HUES48 (cell line): Measurements from ENCODE around the gene VAV3.

Experiments
- H3K27ac ChIP-seq: one replicate; pipeline ENCODE4 v1.7.0; 2013; ENCODE audit warnings: low read depth, low read length, inconsistent platforms
- H3K27me3 ChIP-seq: 2 replicates; pipeline ENCODE4 v1.6.1; 2013; ENCODE audit warnings: mild to moderate bottlenecking, low read length; ENCODE audit not compliant: control insufficient read depth, insufficient read depth
- H3K36me3 ChIP-seq: 2 replicates; pipeline ENCODE4 v1.6.1; 2013; ENCODE audit warnings: low read length; ENCODE audit not compliant: control insufficient read depth, insufficient read depth
- H3K4me1 ChIP-seq: 2 replicates; pipeline ENCODE4 v1.6.1; 2013; ENCODE audit warnings: mild to moderate bottlenecking, low read length; ENCODE audit not compliant: control insufficient read depth, insufficient read depth
- H3K4me3 ChIP-seq: 2 replicates; pipeline ENCODE4 v1.5.1; 2013; ENCODE audit warnings: mild to moderate bottlenecking, low read depth, low read length
- H3K9ac ChIP-seq: 2 replicates; pipeline ENCODE4 v1.6.1; 2013; ENCODE audit warnings: mild to moderate bottlenecking, low read depth, low read length, moderate library complexity
- H3K9me3 ChIP-seq: 2 replicates; pipeline ENCODE4 v1.6.1; 2013; ENCODE audit warnings: low read length; ENCODE audit not compliant: control insufficient read depth, insufficient read depth

Gene VAV3

DNA sequence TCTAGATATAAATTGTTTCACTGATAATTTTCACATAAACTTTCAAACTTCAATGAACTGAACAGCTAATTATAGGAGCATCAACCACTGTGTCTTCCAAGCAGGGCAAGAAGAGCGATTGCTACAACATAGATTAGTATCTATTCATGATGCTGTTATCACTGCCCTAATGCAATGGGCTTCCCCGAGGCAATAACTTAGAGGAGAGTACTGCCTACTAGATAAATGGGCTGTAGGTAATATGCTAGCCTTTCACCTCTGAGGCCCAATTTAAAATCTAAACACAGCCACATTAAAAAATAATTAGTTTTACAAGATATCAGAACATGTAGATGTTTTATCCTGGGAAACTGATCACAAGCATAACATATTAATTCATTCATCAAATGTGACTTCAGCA, 318.0 kb downstream of the VAV3 start:
- Histone ChIP-seq H3K9ac (no peak overlapping the region), H3K4me3 (no peak overlapping the region), H3K4me1 (no peaks in the 10 kb centered on the region), H3K27me3 (no peaks in the 10 kb centered on the region), H3K27ac (no peak overlapping the region), H3K9me3 (no peaks in the 10 kb centered on the region), H3K36me3 (no peaks in the 10 kb centered on the region)

DNA sequence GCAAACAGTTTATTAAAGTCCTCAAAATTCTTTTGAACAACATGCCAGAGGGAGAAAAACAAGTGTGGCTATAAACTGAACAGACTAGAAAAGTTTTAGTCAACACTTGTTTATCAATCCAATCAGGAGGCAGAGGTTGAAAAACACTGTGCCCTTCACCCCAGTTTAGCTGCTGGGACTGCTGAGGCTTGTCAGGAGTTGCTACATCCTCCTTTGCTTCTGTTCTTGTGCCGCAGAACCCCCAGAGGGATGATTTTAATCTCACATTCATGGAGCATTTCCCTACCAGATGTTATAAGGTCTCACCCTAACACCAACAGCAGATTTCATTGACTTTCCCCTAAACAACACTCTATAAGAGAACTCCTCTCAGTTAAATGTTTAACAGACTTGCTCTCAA, 321.2 kb downstream of the VAV3 start:
- H3K4me3 ChIP-seq: no peak overlapping the region
- no peaks in the 10 kb centered on the region for H3K27me3 ChIP-seq

DNA sequence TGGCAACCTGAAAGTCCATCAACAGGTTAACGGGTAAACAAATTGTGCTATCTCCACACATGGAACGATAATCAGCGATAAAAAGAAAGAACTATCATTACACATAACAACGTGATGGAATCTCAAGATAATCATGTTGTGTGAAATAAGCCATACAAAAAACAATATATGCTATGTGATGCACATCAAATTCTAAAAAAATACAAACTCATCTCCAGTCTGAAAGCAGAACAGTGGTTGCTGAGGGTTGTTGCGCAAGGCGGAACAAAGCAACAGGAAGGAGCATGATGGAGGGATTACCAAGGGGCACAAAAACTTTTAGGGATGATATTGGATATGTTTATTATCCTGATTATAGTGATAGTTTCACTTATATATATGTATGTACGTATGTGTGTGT, 324.8 kb downstream of the VAV3 start:
- H3K4me1 ChIP-seq: no peaks in the 10 kb centered on the region
- H3K4me3 ChIP-seq: no peak overlapping the region
- H3K9ac ChIP-seq: no peak overlapping the region
- H3K36me3 ChIP-seq: no peaks in the 10 kb centered on the region
- no peaks in the 10 kb centered on the region for H3K27me3 ChIP-seq
- no peak overlapping the region for H3K27ac ChIP-seq
- H3K9me3 ChIP-seq: no peaks in the 10 kb centered on the region

More for the DNA sequence above, 321.2 kb downstream of the VAV3 start:
- Histone ChIP-seq H3K4me1 (no peaks in the 10 kb centered on the region), H3K36me3 (no peaks in the 10 kb centered on the region), H3K27ac (no peak overlapping the region), H3K9me3 (no peaks in the 10 kb centered on the region), H3K9ac (no peak overlapping the region)

DNA sequence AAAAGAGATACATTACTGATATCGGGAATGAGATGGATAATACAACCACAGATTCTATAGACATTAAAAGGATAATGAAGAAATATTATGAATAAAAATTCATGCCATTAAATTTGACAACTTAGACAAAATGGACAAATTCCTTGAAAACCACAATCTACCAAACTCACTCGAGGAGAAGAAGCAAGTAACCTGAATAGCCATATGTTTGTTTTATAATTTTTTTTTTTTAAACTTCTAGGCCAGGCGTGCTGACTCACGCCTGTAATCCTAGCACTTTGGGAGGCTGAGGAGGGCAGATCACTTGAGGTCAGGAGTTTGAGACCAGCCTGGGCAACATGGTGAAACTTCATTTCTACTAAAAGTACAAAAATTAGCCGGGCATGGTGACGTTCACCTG, 327.9 kb downstream of the VAV3 start:
- H3K9ac ChIP-seq: no peak overlapping the region
- no peaks in the 10 kb centered on the region for H3K9me3 ChIP-seq
- no peak overlapping the region for H3K4me3 ChIP-seq
- H3K27me3 ChIP-seq: no peaks in the 10 kb centered on the region
- no peaks in the 10 kb centered on the region for H3K4me1 ChIP-seq
- H3K36me3 ChIP-seq: no peaks in the 10 kb centered on the region
- no peak overlapping the region for H3K27ac ChIP-seq

DNA sequence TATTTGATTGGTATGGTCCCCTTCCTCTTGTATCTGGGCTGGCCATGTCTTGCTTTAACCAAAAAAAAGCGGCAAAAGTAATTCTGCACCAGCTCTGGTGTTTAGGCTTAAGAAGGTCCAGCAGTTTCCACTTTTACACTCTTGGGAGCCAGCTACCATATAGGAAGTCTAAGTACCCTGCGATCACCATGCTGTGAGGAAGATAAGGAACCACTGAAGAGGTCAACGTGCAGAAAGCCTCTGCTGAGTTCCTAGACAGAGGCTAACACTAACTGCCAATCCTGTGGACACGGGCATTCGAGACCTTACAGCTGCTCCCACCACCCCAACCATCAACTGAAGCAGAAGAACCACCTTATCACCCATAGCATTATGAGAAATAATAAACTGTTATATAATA, 331.4 kb downstream of the VAV3 start:
- no peak overlapping the region for H3K27ac ChIP-seq
- H3K4me1 ChIP-seq: no peaks in the 10 kb centered on the region
- no peaks in the 10 kb centered on the region for H3K27me3 ChIP-seq
- H3K9me3 ChIP-seq: no peaks in the 10 kb centered on the region
- H3K4me3 ChIP-seq: no peak overlapping the region
- no peaks in the 10 kb centered on the region for H3K36me3 ChIP-seq
- no peak overlapping the region for H3K9ac ChIP-seq

DNA sequence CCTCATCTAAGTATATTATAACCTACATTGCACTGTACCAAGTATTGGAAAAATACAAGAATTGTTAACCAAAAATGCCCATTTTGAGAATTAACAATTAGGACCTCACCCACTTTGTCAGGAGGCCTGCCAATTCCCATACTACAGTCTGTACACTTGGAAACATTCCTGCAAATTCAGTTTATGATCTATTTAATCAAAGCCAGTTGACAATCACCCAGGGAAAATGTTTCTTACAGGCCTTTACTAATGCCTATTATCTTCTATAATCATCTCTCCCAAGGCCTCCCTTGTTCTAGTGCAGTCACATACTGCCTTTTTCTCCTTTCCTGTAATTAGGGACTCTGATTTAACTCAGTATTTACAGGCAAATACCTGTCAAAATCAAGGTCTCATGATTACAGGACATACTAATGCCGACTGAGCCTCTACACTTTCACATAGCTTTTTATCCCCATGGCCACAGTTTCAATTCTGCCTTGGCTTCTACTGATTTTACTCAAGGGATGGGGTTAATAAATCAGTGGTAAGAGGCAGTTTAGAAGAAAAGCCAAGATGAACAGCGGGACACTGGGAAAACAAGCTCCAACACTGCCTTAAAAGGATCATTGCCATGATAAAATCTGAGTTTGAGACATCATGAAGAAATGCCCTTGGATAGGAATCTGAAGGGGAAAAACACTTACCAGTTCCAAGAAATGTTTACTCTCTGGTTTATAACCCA, 338.7 kb downstream of the VAV3 start:
- no peaks in the 10 kb centered on the region for H3K9me3 ChIP-seq

DNA sequence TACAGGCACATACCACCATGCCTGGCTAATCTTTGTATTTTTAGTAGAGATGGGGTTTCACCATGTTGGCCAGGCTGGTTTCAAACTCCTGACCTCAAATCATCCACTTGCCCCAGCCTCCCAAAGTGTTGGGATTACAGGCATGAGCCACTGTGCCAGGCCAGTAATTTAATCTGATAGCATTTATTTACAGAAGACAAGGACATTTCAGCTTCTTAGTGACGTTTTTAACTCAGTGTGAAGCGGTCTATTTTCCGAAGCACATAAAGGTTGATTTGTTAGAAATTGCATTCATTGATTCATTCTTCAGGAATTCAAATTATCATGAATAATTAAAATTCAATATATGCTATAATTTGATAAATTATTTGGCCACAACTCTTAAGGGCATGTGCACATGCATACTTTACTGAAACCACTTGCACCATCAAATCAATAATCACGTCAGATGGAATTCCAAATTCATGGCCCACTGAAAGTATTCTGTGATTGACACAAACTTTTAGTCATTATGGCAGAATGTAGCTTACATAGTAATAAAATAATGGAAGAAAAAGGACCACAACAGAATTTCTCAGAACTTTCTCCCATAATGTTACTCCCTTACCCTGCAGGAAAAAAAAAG, 339.5 kb downstream of the VAV3 start:
- Histone ChIP-seq H3K36me3 (no peaks in the 10 kb centered on the region), H3K9ac (no peak overlapping the region), H3K27me3 (no peaks in the 10 kb centered on the region), H3K27ac (no peak overlapping the region), H3K4me3 (no peak overlapping the region), H3K4me1 (no peaks in the 10 kb centered on the region), H3K9me3 (no peaks in the 10 kb centered on the region)

More for the DNA sequence above, 338.7 kb downstream of the VAV3 start:
- Histone ChIP-seq H3K36me3 (no peaks in the 10 kb centered on the region), H3K27me3 (no peaks in the 10 kb centered on the region), H3K27ac (no peak overlapping the region), H3K9ac (no peak overlapping the region), H3K4me3 (no peak overlapping the region), H3K4me1 (no peaks in the 10 kb centered on the region)

DNA sequence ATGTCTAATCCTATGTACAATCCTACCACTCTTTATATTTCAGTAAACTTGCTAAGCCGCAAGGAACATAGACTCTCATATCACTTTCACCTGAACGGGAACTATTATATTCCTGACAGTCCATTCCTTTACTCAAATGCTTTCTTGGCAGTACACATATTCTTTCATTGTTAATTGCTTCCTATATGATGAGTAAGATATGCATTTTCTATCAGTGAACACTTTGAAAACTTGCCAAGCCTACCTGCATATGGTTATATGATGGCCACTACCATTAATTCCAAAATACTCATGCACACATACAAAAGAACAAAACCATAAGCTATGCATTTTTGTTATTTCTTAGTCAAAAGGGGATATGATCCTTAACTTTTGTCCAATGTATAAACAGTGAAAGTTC, 341.5 kb downstream of the VAV3 start:
- H3K27ac ChIP-seq: no peak overlapping the region
- no peaks in the 10 kb centered on the region for H3K36me3 ChIP-seq
- no peak overlapping the region for H3K4me3 ChIP-seq
- H3K27me3 ChIP-seq: no peaks in the 10 kb centered on the region
- no peaks in the 10 kb centered on the region for H3K4me1 ChIP-seq
- no peak overlapping the region for H3K9ac ChIP-seq
- H3K9me3 ChIP-seq: no peaks in the 10 kb centered on the region

DNA sequence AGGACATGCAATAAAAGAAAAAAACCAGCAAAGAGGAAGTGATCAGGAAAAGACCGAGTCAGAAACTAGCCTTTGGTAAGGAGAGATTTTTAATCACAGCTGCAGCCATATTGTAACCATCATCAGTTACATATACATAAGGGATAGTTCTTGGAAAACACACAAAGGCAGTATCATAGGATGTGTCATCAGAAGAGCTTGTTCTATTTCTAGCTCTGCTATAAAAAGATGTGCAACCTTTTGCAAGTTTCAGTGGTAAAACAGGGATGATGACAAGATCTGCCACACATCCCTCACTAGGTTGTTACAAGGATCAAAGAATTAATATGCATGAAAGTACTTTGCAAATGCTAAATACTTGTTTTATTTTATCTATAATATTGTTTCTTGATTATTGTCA, 342.0 kb downstream of the VAV3 start:
- H3K9ac ChIP-seq: no peak overlapping the region
- no peaks in the 10 kb centered on the region for H3K27me3 ChIP-seq
- no peaks in the 10 kb centered on the region for H3K4me1 ChIP-seq
- no peak overlapping the region for H3K4me3 ChIP-seq
- no peaks in the 10 kb centered on the region for H3K9me3 ChIP-seq
- H3K36me3 ChIP-seq: no peaks in the 10 kb centered on the region
- H3K27ac ChIP-seq: no peak overlapping the region

DNA sequence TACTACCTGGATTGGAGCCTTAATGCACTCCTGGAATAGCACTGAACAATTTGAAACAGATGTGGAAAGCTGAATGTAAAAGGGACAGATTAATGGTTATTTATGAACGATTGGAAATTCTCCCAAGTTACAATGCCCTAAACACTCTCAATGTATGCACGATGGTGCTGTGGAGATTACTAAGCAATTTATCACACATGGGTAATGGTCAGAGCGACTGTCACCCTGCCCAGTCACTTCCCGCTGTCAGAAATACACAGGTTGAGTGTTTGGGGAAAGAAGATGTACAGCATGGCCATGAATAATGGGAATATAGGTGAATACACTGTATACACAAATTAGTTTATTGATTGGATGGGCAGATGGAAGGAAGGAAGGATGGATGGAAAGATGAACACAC, 342.4 kb downstream of the VAV3 start:
- no peaks in the 10 kb centered on the region for H3K36me3 ChIP-seq
- no peaks in the 10 kb centered on the region for H3K4me1 ChIP-seq
- no peaks in the 10 kb centered on the region for H3K9me3 ChIP-seq
- no peak overlapping the region for H3K4me3 ChIP-seq
- no peak overlapping the region for H3K9ac ChIP-seq
- no peaks in the 10 kb centered on the region for H3K27me3 ChIP-seq
- no peak overlapping the region for H3K27ac ChIP-seq

DNA sequence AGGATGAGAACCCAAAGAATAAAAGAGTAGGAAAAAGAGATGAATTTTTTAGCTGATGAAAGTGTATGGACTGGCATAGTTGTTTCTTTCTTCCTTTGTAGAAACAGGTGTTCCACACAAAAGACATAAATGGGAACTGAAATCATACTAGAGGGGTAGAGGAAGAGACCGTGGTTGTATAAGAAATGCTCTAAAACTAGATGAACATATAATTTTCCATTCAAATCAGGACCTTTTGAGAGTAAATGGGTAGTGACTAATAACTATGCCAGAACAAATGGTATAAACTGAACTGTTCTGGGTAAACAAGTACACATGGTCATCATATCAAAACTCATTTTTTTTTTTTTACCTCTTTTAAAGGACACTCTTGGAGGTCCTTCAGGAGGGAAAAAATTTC, 344.2 kb downstream of the VAV3 start:
- Histone ChIP-seq H3K4me1 (no peaks in the 10 kb centered on the region), H3K9me3 (no peaks in the 10 kb centered on the region), H3K4me3 (no peak overlapping the region), H3K9ac (no peak overlapping the region), H3K27me3 (no peaks in the 10 kb centered on the region), H3K36me3 (no peaks in the 10 kb centered on the region), H3K27ac (no peak overlapping the region)
